Cardiac fibroblast (primary cell): ENCODE data around the gene SIK2.

Experiments used
- DNase-seq, 2 donors: peaks; one replicate each; pipeline versions ENCODE4 v3.0.0 to v3.0.0-alpha.2; 2010; ENCODE audit warnings: low read depth in 2 of 2
- H3K4me3 ChIP-seq, 2 donors: replicated peaks in 1 of 2; 1 replicate in 1 of 2; 2 replicates in 1 of 2; pipeline ENCODE4 v1.5.1; 2011; ENCODE audit warnings: low read depth in 2 of 2, low read length in 2 of 2, mild to moderate bottlenecking in 2 of 2, moderate library complexity in 1 of 2
- TF ChIP-seq, protein P1 (sequence below): IDR thresholded peaks from one replicate; pipeline ENCODE4 v1.5.1; 2011; ENCODE audit warnings: low read depth, mild to moderate bottlenecking, low read length, inconsistent platforms

SIK2 gene

GRCh38 chr11:111729071-111729830 is 127.0 kb downstream of the SIK2 start:
- TF ChIP-seq, protein P1, sequence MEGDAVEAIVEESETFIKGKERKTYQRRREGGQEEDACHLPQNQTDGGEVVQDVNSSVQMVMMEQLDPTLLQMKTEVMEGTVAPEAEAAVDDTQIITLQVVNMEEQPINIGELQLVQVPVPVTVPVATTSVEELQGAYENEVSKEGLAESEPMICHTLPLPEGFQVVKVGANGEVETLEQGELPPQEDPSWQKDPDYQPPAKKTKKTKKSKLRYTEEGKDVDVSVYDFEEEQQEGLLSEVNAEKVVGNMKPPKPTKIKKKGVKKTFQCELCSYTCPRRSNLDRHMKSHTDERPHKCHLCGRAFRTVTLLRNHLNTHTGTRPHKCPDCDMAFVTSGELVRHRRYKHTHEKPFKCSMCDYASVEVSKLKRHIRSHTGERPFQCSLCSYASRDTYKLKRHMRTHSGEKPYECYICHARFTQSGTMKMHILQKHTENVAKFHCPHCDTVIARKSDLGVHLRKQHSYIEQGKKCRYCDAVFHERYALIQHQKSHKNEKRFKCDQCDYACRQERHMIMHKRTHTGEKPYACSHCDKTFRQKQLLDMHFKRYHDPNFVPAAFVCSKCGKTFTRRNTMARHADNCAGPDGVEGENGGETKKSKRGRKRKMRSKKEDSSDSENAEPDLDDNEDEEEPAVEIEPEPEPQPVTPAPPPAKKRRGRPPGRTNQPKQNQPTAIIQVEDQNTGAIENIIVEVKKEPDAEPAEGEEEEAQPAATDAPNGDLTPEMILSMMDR = no peak
- H3K4me3 ChIP-seq = no peak overlapping the region
- DNase-seq = no peak

- no peak overlapping the region for H3K4me3 ChIP-seq
- TF ChIP-seq, protein P1 = no peak
- peak in 1 of 2 donors; percentile 56 for DNase-seq
Observed at GRCh38 chr11:111729831-111730311, 127.6 kb downstream of the SIK2 start.

DNA sequence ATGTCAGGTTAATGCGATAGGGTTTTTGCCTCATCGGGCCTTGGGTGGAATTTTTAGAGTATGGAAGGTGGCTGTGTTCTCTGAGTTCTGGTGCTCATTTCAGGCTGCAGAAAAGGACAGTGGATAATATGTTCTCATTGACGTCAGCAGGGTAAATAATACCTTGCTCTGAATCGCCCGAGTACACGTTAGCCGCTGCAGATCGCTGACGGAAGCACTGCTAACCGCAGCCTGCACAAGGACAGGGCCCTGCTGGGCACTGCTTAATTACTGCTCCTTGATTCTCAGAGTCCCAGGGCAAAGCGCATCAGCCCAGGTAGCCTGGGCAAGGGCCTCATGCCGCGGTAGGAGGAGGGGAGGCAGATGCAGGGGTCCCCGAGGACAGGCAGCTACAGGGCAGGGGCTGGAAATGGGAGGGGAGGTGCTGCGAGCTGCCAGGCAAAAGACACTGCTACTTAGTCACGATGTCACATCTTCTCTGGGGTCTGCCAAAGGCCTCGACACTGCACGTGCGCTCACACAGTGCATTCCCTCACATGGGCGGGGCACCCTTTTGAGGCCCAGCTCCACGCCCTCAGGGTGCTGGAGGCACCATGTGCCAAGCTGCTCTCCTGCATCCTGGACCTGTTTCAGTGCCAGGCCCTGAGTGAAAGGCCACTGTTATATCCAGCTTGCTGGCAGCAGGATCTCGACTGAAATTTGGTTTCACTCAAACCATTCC is 128.8 kb downstream of the SIK2 start:
- no peak overlapping the region for H3K4me3 ChIP-seq
- TF ChIP-seq, protein P1 = no peak
- peak in 1 of 2 donors; percentile 76 for DNase-seq

GRCh38 chr11:111731821-111732220 is 129.6 kb downstream of the SIK2 start:
- DNase-seq = no peak
- TF ChIP-seq, protein P1 = no peak
- no peak overlapping the region for H3K4me3 ChIP-seq

DNA sequence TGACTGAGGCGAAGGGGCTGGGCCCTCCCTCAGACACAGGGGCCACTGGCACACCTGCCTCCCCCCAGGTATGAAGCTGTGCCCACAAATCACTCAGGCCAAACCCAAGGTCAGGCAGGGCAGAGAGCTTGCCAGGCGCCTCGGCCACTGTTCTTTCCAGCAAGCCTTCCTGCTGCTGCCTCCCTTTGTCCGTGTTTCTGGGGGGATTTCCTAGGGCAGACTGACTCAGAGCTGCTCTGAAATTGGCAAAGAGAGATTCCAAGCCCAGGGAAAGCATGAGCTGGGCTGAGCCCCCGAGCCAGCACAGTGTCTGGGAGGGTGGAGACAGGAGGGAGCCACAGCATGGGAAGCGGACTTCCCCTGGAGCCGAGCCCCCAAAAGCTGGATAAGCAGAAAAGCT is 130.8 kb downstream of the SIK2 start:
- no peak overlapping the region for H3K4me3 ChIP-seq
- TF ChIP-seq, protein P1 = no peak
- peak; percentile 87 to 89 for DNase-seq

- H3K4me3 ChIP-seq = no peak overlapping the region
- TF ChIP-seq, protein P1 = no peak
- no peak for DNase-seq
Observed at GRCh38 chr11:111733611-111734088, 131.4 kb downstream of the SIK2 start.
